Stimulated activated CD8-positive, alpha-beta memory T cell treated with anti-CD3 and anti-CD28 coated beads, Interleukin-4, amount 100 ng/mL, for 1 hour (primary cell): ENCODE results near the gene MAPKAP1.

Experiments used
- DNase-seq, 2 donors: peaks; one replicate each; pipeline ENCODE4 v3.0.0-alpha.2; 2020; ENCODE audit warnings: low read depth in 2 of 2, low spot score in 1 of 2

MAPKAP1 gene

DNA sequence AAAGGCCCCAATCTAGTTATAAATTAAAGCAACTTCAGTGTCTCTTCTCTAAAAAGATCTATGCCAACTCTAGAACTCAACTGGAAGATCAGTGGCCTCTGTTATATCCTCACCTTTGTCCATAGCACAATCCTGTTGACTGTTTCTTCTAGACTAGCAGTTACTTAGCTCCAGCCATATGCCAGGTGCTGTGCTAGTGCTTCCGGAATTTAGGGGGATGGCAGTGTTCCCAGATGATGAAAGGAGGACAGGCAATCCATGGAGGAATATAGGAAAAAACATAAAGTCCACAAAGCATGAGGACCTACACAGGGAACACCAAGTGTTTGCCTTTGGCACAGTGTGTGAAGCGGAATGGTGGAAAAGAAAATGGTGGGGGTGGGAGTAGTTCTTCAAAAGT lies 214.3 kb downstream of the MAPKAP1 start:
- DNase-seq: no peak

- no peak for DNase-seq
Measured at GRCh38 chr9:125487842-125488241, 219.2 kb downstream of the MAPKAP1 start.

DNA sequence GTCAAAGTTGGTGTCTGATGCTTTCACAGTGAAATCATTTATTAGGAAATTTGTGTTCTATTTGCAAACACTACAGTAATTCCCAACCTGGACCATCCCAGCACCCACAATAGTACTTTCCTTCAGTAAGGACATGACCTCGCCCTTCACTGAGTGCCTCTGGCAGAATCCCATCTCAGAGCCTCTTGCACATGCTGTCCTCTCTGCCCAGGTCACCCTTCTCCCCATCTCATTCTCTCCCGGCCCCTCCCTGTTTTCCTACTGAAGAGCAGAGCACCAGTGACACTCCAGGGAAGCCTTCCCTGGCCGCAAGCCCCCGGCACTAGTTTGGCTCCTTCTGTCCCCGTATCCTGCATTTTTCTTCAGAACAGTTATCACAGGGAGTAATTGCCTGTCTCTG lies 220.4 kb downstream of the MAPKAP1 start:
- DNase-seq: no peak

GRCh38 chr9:125486152-125486508 lies 220.9 kb downstream of the MAPKAP1 start:
- DNase-seq: no peak

- DNase-seq: no peak
Measured at GRCh38 chr9:125485471-125486151, 221.4 kb downstream of the MAPKAP1 start.

DNA sequence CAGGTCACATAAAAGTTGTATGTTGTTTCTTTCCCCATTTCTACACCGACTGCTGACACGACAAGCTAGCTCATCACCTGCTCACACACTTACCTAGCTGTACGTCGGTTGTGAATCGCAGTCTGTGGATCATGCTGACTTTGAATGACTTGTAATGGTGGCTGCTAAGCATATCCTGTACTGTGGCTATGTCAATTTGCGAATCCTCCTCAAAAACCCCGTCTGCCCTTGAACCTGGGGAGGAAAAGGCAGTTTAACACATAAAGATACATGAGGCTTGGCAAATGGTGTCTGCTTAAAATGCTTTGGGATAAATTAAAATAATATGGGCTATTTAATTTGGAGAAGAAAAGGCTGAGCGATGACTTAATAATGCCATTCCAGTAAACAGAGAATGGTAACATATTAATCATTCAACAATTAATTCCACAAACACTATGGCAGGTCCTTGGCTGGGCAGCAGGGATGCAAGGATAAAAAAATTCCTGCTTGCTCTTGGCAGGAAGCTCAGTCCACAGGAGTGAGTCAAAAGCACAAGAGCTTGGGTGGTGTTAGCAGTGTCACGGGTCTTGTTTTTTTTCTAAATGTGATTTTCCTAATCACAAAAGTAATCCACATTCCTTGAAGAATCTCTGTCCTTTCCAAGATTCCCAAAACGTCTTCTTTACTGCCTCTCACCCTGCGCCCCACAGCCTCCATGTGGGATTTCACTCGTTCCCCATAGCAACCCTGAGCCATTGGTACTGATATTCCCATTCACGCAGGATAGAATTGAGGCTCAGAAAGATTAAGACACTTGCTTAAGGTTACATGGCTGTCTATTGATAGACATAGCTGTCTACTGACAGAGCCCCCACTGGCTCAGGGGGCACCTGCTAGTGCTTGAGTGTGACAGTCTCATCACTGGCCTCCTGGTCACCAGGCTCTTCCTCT lies 222.4 kb downstream of the MAPKAP1 start:
- no peak for DNase-seq

GRCh38 chr9:125483697-125484096 lies 223.3 kb downstream of the MAPKAP1 start:
- DNase-seq: no peak

DNA sequence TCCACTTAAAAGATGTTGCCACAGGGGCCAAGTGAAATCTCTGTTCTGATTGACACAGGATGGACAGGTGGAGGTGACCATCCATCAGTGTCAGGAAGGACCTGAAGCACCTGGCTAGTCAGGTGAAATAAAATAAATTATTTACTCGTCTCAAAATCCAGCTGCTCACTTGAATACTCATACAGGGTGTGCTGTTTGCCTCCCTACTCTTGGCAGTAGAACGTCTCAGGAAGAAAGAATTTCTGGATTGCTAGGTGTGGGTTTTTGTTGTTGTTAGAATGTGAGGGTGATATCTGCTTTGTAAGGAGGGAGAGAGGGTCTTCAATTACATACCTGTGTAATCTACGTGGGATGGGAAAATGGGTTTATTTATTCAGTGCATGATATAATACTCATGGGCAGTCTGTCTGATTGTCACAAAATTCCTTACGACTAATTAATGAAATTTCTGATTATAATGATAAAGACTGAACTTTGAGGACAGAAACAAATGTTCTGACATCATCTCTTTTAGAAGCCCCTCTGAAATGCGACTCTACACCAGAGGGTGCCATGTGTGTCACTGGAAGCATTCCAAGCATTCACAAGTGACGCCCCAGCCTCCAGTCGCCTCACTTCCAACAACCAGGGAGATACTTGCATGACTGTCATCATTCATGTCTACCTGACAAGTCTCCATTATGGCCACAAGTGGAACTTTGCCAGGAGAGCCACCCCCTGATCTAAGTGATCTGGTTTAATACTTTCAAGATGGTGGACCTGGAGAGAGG lies 227.0 kb downstream of the MAPKAP1 start:
- DNase-seq: no peak

GRCh38 chr9:125477089-125477544 lies 229.9 kb downstream of the MAPKAP1 start:
- no peak for DNase-seq

DNA sequence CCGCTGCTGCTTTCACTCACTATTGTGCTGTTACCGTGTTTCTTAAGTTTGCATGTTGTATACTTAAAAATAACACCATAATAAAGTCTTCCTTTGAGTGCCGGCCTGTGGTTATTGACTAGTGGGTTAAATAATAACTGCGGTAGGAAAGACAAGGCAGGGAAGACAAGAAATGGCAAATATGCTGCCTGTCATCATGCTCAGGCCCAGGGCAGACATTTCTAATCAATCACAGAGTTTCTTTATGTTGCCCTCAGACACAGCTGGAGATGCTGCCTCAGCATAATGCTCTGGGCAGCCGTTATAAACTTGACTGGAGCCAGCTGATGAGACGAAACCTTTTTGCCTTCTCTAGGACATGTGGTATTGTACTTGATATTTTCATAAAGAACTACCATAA lies 230.4 kb downstream of the MAPKAP1 start:
- no peak for DNase-seq

DNA sequence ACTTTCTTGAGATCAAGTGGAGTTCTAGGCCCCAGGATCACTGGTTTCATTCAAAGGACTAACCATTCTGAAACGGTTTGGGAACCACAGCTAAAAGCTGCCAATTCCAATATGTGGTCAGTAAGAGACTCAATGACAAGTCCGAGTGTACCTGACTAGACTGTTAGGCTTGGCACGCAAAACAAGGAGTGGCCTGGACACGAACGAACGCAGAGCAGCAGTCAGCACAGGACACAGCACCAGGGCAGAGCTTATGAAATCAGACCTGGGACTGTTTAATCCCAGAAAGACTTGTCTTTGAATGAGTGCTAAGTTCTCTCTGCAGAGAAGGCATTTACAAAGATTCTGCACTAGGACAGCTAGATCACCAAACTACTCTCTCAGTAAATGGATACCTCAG lies 231.6 kb downstream of the MAPKAP1 start:
- no peak for DNase-seq

- DNase-seq: no peak
Measured at GRCh38 chr9:125472926-125473701, 233.9 kb downstream of the MAPKAP1 start.

DNA sequence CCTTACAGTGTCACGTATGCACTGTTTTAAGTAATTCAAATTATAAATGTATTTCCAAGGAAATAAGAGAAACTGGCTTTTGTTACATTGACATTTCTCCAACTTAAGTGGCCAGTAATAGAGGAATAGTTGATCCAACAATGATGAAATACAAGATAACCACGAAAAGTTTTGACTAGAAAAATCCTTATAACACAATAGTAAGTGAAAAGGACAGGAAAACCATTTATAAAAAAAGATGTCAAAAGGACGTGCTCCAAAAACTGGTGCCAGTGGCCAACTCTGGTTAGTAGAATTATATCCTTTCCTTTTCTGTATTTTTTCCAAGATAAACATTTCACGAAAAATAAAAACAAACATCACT lies 234.5 kb downstream of the MAPKAP1 start:
- no peak for DNase-seq

GRCh38 chr9:125470767-125471580 lies 236.0 kb downstream of the MAPKAP1 start:
- DNase-seq: no peak

- no peak for DNase-seq
Measured at GRCh38 chr9:125470189-125470588, 236.8 kb downstream of the MAPKAP1 start.

GRCh38 chr9:125468646-125469045 lies 238.4 kb downstream of the MAPKAP1 start:
- DNase-seq: no peak

GRCh38 chr9:125467116-125467740 lies 239.8 kb downstream of the MAPKAP1 start:
- DNase-seq: no peak

- DNase-seq: no peak
Measured at GRCh38 chr9:125466411-125466810, 240.6 kb downstream of the MAPKAP1 start.

GRCh38 chr9:125464591-125465385 lies 242.2 kb downstream of the MAPKAP1 start:
- DNase-seq: no peak
